Skeletal muscle tissue (tissue), 4 donors: Measurements from ENCODE around the gene SAMD13. TPM values are rescaled to one million over a fixed set of nuclear protein-coding genes. Genes with fewer than 3 reads are reported as not detected.
"Not testable (repeated sequence)": the region's sequence is repeated elsewhere in the genome, so short reads cannot be mapped to it uniquely, and the experiment has no call there.

Experiments used
- H3K27ac ChIP-seq: one replicate; pipeline ENCODE4 v1.7.0; 2013; ENCODE audit warnings: mild to moderate bottlenecking, low read depth, low read length, inconsistent platforms
- H3K27me3 ChIP-seq, 3 donors: one replicate each; pipeline ENCODE4 v1.7.0; 2013; ENCODE audit warnings: low read length in 3 of 3; ENCODE audit not compliant: control insufficient read depth in 3 of 3, insufficient read depth in 3 of 3
- H3K36me3 ChIP-seq, 3 donors: one replicate each; pipeline ENCODE4 v1.7.0; 2013; ENCODE audit warnings: low read length in 3 of 3; ENCODE audit not compliant: control insufficient read depth in 3 of 3, insufficient read depth in 3 of 3
- H3K4me1 ChIP-seq, 3 donors: one replicate each; pipeline ENCODE4 v1.7.0; 2013; ENCODE audit warnings: low read length in 3 of 3, mild to moderate bottlenecking in 3 of 3; ENCODE audit not compliant: control insufficient read depth in 3 of 3, insufficient read depth in 3 of 3
- H3K4me3 ChIP-seq, 3 donors: one replicate each; pipeline ENCODE4 v1.7.0; 2013; ENCODE audit warnings: low read length in 3 of 3
- H3K9ac ChIP-seq, 3 donors: one replicate each; pipeline ENCODE4 v1.7.0; 2013; ENCODE audit warnings: low read length in 3 of 3, mild to moderate bottlenecking in 3 of 3, moderate library complexity in 2 of 3, low read depth in 1 of 3
- H3K9me3 ChIP-seq, 3 donors: one replicate each; pipeline ENCODE4 v1.7.0; 2013; ENCODE audit warnings: low read length in 3 of 3; ENCODE audit not compliant: control insufficient read depth in 3 of 3
- total RNA-seq: library from RNA; depleted of rRNA; stranded (reverse); fragments of >200 nt; gene quantifications from one replicate; pipeline ENCODE4 v1.2.3, GENCODE V29; 2014
- donor health status: Osteomylitis.

SAMD13 gene
- total RNA-seq, 1 donor from 2014 or later = 13.0 TPM

GRCh38 chr1:84282780-84283333 is 18.7 kb upstream of the SAMD13 start:
- no peaks in the 10 kb centered on the region for H3K36me3 ChIP-seq
- H3K9ac ChIP-seq = no peak overlapping the region
- no peak overlapping the region for H3K27ac ChIP-seq
- no peaks in the 10 kb centered on the region for H3K4me1 ChIP-seq
- no peaks in the 10 kb centered on the region for H3K27me3 ChIP-seq
- no peak overlapping the region for H3K4me3 ChIP-seq
- no peaks in the 10 kb centered on the region for H3K9me3 ChIP-seq

DNA sequence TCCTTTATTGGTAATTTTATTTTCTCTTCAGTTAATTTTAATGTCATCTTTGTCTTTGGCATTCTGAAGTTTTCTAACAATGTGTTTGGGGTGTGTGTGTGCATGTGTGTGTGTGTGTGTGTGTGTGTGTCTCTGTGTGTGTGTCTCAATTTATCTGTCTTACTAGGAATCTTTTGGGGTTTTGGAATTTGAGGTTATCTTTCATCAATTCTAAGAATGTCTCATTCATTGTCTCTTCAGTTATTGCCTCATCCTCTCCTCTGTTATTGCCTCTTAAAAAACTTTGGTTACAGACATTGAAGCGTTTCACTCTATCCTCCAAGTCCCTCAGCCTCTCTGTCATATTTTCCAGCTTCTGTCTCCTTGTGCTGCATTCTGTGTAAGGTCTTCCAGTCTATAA is 18.1 kb upstream of the SAMD13 start:
- H3K9me3 ChIP-seq = no peaks in the 10 kb centered on the region
- no peaks in the 10 kb centered on the region for H3K36me3 ChIP-seq
- no peaks in the 10 kb centered on the region for H3K4me1 ChIP-seq
- H3K27me3 ChIP-seq = no peaks in the 10 kb centered on the region
- no peak overlapping the region for H3K4me3 ChIP-seq
- no peak overlapping the region for H3K9ac ChIP-seq
- no peak overlapping the region for H3K27ac ChIP-seq

GRCh38 chr1:84286071-84286470 is 15.4 kb upstream of the SAMD13 start:
- Histone ChIP-seq H3K4me3 (no peak overlapping the region), H3K9me3 (no peaks in the 10 kb centered on the region), H3K27me3 (no peaks in the 10 kb centered on the region), H3K27ac (no peak overlapping the region), H3K4me1 (no peaks in the 10 kb centered on the region), H3K9ac (no peak overlapping the region), H3K36me3 (no peaks in the 10 kb centered on the region)

GRCh38 chr1:84287389-84287788 is 14.1 kb upstream of the SAMD13 start:
- not testable (repeated sequence) for H3K9ac ChIP-seq, H3K4me1 ChIP-seq, H3K9me3 ChIP-seq

GRCh38 chr1:84289169-84289785 is 12.2 kb upstream of the SAMD13 start:
- Histone ChIP-seq H3K27me3 (no peaks in the 10 kb centered on the region), H3K36me3 (no peaks in the 10 kb centered on the region), H3K27ac (no peak overlapping the region), H3K4me1 (no peaks in the 10 kb centered on the region), H3K9me3 (no peaks in the 10 kb centered on the region), H3K9ac (no peak overlapping the region), H3K4me3 (no peak overlapping the region)

More at GRCh38 chr1:84287389-84287788, 14.1 kb upstream of the SAMD13 start:
- not testable (repeated sequence) for H3K36me3 ChIP-seq, H3K27ac ChIP-seq, H3K27me3 ChIP-seq, H3K4me3 ChIP-seq

DNA sequence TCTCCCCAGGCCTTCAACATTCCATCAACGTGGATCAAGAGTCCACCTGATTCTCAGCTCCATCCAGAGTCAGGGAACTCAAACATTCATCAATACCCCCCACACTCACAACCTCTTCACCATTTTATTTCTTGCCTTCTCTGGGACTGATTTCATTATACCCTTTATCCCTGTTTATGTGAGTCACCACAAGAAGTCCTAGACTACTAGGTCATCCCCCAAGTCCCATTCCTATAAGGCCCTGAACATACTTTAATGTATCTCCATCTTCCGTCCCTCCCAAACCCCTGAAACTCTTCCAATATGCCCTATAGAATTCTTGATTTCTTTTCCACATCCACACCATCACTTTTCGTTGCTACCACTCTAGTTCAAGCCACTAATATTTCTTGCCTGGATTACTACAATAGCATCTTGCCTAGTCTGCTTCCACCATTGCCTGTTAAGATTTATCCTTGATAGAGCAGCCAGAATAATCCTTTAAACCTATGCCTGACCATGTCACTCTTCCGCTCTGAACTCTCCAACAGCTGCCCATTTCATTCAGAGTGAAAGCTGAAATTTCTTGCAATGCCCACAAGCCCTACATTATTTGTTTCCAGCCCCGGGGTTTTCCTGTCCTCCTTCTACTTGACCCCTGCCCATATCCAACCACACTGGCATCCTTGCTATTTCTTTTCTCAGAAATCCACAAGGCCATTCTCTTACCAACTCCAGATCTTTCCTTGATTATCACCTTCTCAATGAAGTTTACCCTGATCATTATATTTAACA is 9.4 kb upstream of the SAMD13 start:
- no peak overlapping the region for H3K27ac ChIP-seq
- no peaks in the 10 kb centered on the region for H3K4me1 ChIP-seq
- no peak overlapping the region for H3K4me3 ChIP-seq
- no peak overlapping the region for H3K9ac ChIP-seq
- H3K36me3 ChIP-seq = no peaks in the 10 kb centered on the region
- H3K27me3 ChIP-seq = no peaks in the 10 kb centered on the region
- H3K9me3 ChIP-seq = no peaks in the 10 kb centered on the region

- no peak overlapping the region for H3K4me3 ChIP-seq
- peaks cover 3 to 5% (median 4%) of the 10 kb centered on the region in 3 donors for H3K4me1 ChIP-seq
- no peak overlapping the region for H3K27ac ChIP-seq
- H3K9me3 ChIP-seq = no peaks in the 10 kb centered on the region
- H3K36me3 ChIP-seq = no peaks in the 10 kb centered on the region
- no peaks in the 10 kb centered on the region for H3K27me3 ChIP-seq
- no peak overlapping the region for H3K9ac ChIP-seq
Measured at GRCh38 chr1:84293766-84294165, 7.7 kb upstream of the SAMD13 start.

- Histone ChIP-seq H3K27ac (no peak overlapping the region), H3K4me3 (no peak overlapping the region), H3K27me3 (no peaks in the 10 kb centered on the region), H3K9me3 (no peaks in the 10 kb centered on the region), H3K36me3 (no peaks in the 10 kb centered on the region), H3K9ac (no peak overlapping the region), H3K4me1 (peaks cover 9 to 11% (median 10%) of the 10 kb centered on the region in 3 donors)
Measured at GRCh38 chr1:84294751-84295150, 6.8 kb upstream of the SAMD13 start.

- Histone ChIP-seq H3K4me3 (peak overlapping the region; percentile 54 to 87 (median 55)), H3K4me1 (peaks cover 16 to 35% (median 33%) of the 10 kb centered on the region in 3 donors), H3K36me3 (no peaks in the 10 kb centered on the region), H3K27ac (peak overlapping the region; percentile 87), H3K9me3 (no peaks in the 10 kb centered on the region), H3K9ac (peak overlapping the region; percentile 10 to 92 (median 88)), H3K27me3 (no peaks in the 10 kb centered on the region)
Measured at GRCh38 chr1:84297546-84298244, 3.8 kb upstream of the SAMD13 start.

- H3K9ac ChIP-seq = peak overlapping the region; percentile 88 to 92 (median 88)
- H3K4me1 ChIP-seq = peaks cover 16 to 39% (median 35%) of the 10 kb centered on the region in 3 donors
Measured at GRCh38 chr1:84298328-84298683, 3.2 kb upstream of the SAMD13 start.

More at GRCh38 chr1:84298328-84298683, 3.2 kb upstream of the SAMD13 start:
- Histone ChIP-seq H3K36me3 (no peaks in the 10 kb centered on the region), H3K4me3 (peak overlapping the region; percentile 87 to 91 (median 90)), H3K9me3 (no peaks in the 10 kb centered on the region), H3K27ac (peak overlapping the region; percentile 87), H3K27me3 (no peaks in the 10 kb centered on the region)
